ENCODE measurements around the gene NCS1. TPM values are rescaled to one million over a fixed set of nuclear protein-coding genes. Genes with fewer than 3 reads are reported as not detected.

The NCS1 gene
- total RNA-seq, 1 donor: 42.7 TPM

DNA sequence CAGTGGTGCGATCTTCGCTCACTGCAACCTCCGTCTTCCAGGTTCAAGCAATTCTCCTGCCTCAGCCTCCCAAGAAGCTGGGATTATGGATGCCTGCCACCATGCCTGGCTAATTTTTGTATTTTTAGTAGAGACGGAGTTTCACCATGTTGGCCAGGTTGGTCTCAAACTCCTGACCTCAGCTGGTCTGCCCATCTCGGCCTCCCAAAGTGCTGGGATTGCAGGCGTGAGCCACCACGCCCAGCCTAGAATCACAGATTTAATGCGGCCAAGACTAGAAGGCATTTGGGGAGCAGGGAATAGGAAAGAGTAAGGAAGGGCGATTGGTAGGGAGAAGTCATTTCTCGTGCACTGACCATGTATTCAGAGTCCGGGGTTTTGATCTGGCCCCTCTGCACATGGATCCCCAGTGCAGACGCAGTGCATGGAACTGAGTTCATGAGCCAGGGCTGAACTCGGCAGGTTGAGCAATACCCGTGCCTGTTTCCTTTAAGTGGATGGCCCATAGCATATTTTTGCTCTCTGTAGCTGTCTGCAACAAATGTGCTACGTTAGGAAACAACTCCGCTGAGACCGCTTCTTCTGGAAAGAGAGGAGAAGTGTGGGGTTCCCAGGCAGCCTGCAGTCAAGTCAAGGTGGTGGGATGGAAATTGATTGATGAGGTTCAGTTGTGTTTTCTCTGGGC, 90.0 kb downstream of the NCS1 start:
- no peak overlapping the region for H3K4me3 ChIP-seq (ENCODE audit: low read depth, low read length)
- TF ChIP-seq, protein P1, sequence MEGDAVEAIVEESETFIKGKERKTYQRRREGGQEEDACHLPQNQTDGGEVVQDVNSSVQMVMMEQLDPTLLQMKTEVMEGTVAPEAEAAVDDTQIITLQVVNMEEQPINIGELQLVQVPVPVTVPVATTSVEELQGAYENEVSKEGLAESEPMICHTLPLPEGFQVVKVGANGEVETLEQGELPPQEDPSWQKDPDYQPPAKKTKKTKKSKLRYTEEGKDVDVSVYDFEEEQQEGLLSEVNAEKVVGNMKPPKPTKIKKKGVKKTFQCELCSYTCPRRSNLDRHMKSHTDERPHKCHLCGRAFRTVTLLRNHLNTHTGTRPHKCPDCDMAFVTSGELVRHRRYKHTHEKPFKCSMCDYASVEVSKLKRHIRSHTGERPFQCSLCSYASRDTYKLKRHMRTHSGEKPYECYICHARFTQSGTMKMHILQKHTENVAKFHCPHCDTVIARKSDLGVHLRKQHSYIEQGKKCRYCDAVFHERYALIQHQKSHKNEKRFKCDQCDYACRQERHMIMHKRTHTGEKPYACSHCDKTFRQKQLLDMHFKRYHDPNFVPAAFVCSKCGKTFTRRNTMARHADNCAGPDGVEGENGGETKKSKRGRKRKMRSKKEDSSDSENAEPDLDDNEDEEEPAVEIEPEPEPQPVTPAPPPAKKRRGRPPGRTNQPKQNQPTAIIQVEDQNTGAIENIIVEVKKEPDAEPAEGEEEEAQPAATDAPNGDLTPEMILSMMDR (IDR thresholded peaks at IDR 0.05; ENCODE audit: insufficient read depth, low read depth, low read length): no peak
- DNase-seq (ENCODE audit: low read depth): peak; percentile 56

DNA sequence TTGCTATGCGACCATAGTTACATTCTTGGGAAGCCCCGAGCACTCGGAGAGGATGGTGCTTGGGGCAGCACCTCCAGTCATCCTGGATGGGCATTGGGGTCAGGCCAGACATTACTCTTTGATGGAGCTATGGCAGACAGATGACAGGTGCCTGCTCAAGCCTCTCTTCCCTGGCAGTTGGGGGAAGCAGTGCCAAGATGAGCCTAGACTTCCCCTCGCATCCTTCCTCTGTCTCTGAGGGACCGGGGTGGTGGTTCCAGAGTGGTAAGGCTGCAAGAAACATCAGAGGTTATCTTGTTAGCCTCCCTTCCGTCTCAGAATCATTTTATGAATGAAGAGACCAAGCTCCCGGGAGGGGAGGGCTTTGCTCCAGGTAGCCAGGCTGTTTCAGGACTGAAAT, 90.6 kb downstream of the NCS1 start:
- no peak overlapping the region for H3K4me3 ChIP-seq (ENCODE audit: low read depth, low read length)
- DNase-seq (ENCODE audit: low read depth): no peak
- TF ChIP-seq, protein P1 (IDR thresholded peaks at IDR 0.05; ENCODE audit: insufficient read depth, low read depth, low read length): no peak

DNA sequence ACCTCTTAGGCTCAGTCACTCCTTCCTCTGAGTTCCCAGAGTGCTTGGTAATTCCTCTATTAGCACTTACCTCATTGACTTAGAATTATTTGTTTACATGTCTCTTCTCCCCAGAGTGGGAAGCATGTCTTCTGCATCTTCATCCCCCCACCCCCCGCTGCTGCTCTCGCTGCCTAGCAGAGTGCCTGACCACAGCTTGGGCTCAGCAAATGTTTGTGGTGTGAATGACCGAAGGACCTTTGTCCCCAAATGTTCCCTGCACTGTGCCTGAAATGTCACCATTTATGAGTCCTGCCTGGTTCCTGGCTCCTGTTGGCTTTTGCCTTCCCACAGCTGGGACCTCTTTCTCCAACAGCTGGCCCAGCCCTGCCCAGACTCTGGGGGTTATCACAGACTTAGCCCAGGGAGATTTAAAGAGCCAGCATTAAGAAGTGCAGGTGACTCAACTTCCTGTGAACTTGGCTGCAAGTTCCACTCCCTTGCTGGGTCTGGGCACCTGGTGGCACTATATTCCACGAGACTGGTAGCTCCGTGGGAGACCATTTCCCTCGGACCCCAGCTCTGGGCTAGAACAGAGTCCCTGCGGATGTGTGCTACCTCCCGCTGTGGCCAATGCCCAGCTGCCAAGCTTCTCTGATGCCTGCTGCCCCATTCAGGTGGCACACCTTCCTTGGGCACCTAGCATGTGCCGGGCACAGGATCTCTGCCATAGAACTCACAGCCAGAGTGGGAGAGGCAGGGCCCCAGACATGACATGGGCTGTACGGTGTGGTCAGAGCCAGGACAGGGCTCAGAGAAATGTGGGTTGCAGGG, 91.6 kb downstream of the NCS1 start:
- H3K4me3 ChIP-seq (ENCODE audit: low read depth, low read length): no peak overlapping the region
- TF ChIP-seq, protein P1 (IDR thresholded peaks at IDR 0.05; ENCODE audit: insufficient read depth, low read depth, low read length): no peak
- DNase-seq (ENCODE audit: low read depth): peak; percentile 77

DNA sequence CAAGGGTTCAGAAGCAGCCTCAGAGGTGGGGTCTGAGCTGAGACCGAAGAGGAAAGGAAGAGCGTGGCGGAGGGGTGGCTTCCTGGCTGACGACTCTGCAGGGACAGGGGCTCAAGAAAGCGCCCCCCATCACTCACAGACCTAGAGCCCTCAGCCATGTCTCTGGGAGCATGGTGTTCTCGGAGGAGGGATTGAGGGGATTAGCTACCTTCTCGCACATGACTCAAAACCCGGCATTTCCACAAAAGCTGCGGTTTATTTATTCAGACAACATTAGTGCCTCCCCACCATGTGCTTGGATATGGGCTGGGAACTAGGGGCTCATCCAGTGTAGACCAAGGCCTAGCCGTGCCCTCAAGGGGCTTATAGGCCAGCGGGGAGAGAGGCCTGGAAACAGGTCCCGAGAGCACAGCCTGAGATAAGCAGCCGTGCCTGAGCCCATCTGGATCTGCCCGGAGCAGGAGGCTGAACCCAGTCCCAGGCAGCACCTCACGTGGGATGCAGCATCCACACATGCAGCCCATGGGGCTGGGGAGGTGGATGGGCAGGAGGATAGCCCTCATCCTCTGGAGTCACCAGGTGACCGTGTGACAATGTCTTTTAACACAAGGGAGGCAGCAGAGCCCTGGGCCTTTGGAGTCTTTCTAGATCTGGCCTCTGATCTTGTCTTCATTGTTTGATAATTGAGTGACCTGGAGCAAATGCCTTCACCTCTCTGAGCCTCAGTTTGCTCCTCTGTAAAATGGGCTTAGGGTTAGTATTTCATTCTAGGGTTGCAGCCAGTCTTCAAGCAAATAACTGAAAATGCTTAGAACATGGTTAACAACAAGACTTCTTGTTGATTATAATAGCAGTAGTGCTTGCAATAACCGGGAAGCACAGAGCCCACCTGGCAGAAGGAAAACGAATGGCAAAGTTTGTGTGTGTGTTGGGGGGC, 92.5 kb downstream of the NCS1 start:
- DNase-seq (ENCODE audit: low read depth): peak; percentile 55
- no peak overlapping the region for H3K4me3 ChIP-seq (ENCODE audit: low read depth, low read length)
- TF ChIP-seq, protein P1 (IDR thresholded peaks at IDR 0.05; ENCODE audit: insufficient read depth, low read depth, low read length): no peak

DNA sequence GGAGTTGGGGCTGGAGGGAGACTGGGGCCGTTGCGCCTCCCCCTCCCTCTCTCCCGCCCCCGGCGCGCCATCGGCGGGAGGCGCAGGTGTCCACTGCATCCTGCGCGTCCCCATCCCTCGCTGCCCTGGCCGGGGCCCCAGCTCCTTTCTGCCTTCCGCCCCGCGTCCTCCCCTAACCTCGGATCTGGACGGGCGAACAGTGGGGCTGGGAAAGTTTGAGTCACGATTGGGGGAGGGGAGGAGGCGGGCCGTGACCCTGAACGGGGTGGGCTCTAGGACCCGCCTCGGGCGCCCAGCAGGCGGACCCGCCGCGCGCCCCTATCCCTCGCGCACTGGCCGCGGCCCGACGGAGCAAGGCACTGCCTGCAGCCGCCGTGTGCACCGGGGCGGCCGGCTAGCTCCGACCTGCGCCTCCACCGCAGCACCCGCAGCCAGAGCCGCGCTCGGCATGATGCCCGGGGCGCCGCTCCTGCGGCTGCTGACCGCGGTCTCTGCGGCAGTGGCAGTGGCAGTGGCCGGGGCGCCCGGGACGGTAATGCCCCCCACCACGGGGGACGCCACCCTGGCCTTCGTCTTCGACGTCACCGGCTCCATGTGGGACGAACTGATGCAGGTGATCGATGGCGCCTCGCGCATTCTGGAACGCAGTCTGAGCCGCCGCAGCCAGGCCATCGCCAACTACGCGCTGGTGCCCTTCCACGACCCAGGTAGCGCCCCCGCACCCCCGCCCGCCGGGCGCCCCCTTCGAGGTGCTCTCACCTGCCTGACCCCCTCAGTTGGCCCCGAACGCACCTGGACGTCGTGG, 93.4 kb downstream of the NCS1 start, which contains the start of gene HMCN2:
Gene HMCN2 (plus strand): TSS at position 330 of the 805 bp plus-strand sequence. CDS start 119 bp downstream, at position 449.
- peak; percentile 17 for DNase-seq (ENCODE audit: low read depth)
- TF ChIP-seq, protein P1 (IDR thresholded peaks at IDR 0.05; ENCODE audit: insufficient read depth, low read depth, low read length): no peak
- no peak within 1 kb of the TSS for H3K4me3 ChIP-seq (ENCODE audit: low read depth, low read length)
